C4-2B (cell line): ENCODE data around the gene MTMR1.

Experiments
- CTCF ChIP-seq: fragments of 450-650 bp; conservative IDR thresholded peaks from 2 replicates; pipeline ENCODE4 v1.5.1; 2017; ENCODE audit warnings: mild to moderate bottlenecking
- ZFX ChIP-seq: fragments of 450-650 bp; IDR thresholded peaks from 2 replicates; pipeline ENCODE4 v1.6.1; 2017

GRCh38 chrX:150692831-150693724 is at the start of gene MTMR1:
- TF ChIP-seq CTCF: no peak; the same call in 1 of the 2 replicates
- peak; percentile 71 for TF ChIP-seq ZFX
